NCI-H748 (cell line): ENCODE results near the gene ARID3B.
A peak's percentile ranks its signal among the peaks of the same experiment; 100 is the strongest.

Experiments used
- DNase-seq: peaks from one replicate; lab custom pipeline; 2025; ENCODE audit not compliant: unreplicated experiment; lab: John Stamatoyannopoulos, UW

Gene ARID3B

DNA sequence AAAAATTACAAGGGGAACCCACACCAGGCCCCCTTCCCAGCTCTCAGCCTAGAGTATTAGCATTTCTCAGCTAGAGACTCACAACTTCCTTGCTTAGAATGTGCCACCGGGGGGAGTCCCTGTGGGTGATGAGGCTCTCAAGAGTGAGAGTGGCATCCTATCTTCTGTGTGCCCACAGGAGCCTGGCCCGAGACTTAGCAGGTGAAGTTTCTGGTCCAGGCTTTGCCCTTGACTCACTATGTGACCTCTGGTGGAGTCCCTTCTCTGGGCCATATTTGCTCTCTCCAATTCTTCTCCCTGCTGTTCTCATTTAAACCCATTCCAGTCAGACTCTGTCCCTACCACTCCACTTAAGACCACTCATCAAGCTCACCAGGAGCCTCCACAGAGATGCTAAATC lies 92.8 kb downstream of the ARID3B start:
- no peak for DNase-seq

DNA sequence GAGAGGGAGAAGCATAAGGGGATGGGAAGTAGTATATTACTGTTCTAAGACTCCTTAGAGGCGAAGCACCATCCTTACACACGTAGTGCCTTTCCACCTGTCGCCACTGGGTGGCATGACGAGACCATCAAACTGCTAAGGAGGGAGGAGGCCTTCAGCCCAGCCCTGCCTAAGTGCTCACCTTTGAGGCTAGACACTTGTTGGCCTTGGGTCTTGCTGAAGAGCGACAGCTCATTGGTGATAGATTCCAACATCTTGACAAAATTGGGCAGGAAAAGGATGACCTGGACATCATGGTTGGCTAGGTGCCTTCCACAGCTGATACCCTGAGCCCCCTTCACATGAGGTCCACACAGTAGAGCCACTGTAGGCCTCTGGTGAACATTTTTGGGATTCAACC lies 94.2 kb downstream of the ARID3B start:
- peak; percentile 44 for DNase-seq

DNA sequence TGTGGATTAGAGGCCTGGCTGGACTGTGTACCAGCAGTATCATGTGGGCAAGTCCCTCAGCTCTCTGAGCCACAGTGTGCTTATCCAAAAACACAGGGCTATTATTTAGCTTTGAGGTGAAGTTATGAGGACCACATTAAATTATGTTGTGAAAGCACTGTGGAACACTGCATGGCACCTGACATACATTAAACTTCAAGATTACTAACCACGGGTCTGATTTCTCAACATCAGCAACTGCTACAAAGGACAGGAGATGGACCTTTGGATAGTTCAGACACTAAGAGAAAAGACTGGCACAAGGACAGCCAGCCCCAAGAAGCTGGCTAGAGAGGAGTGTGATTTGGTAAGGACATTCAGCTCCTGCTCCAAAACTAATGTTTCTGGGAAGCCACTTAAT lies 96.0 kb downstream of the ARID3B start:
- DNase-seq, result no peak

DNA sequence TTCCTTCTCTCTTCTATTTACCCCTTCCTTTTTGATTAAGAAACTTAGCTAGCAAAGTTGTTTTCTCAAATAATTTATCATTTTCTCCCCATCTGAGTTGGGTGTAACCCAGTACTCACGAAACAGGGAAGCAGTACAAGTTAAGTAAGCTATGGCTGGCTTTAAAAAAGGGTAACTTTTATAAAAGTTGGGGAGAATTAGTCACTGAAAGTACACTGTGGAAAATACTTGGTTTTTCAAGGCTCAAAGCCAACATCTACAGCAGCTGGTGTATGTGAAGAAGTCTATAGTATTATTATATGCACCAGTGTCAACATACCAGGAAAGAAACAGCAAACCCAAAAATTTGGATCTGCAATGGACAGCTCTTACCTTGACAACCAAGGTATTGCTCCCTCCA lies 100.1 kb downstream of the ARID3B start:
- DNase-seq, result no peak

DNA sequence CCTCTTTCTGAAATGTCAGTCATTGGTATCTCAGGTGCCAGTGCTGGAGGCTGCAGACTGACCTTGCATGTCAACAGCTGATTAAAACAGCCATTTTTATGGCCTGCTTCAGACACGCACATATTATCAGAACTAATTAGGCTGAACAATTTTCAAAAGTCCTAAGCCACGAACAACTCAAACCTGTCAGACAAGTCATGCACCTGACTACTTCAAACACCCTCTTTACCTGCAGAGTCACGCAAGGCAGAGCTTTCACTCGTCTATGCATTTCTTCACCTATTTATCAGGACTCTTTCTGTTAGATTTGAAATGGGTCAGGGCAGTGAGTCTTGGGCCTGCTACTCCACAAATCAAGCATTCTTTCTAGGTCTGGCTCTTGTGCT lies 101.3 kb downstream of the ARID3B start:
- peak; percentile 83 for DNase-seq

DNA sequence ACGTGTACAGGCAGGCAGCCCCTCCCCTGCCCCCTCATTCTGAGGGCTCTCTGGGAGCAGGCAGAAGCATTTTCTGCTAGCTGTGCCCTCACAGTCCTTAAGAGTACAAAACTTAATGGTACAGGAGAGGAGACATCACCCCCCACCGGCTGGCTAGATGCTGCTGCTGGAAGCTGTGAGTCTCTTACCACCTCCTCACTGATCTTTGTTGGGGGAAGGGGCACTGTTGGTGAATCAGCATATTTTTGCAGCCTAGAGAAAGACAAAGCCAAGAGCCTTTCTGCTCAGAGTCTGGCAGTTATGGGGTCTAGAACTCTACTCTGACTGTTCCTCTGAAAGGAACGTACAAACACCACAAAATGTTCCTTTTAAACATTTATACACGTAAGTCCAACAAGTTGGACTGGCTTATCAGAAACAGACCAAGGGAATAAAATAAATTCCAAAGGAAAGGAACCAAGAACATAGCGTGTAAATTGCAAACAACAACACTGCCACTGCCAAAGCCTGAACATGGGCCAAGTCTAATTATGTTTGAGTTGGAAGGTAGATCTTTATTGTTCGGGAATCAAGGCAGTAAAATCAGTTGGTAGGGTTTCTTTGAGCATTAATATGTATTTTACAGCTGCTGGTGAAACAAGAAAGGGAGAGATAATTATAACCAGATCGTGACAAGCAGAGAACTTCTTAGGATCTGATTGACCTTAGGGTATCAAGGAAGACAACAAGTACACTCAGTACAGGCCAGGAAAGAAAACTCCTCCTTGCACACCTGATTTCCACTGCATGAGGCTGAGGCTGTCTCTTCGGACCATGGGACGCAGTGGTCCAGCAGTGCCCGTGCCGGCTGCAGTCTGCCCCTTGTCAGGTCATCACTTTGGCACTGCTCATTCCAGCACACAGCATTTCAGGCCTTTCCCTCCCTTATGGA lies 102.0 kb downstream of the ARID3B start:
- peak; percentile 12 for DNase-seq

DNA sequence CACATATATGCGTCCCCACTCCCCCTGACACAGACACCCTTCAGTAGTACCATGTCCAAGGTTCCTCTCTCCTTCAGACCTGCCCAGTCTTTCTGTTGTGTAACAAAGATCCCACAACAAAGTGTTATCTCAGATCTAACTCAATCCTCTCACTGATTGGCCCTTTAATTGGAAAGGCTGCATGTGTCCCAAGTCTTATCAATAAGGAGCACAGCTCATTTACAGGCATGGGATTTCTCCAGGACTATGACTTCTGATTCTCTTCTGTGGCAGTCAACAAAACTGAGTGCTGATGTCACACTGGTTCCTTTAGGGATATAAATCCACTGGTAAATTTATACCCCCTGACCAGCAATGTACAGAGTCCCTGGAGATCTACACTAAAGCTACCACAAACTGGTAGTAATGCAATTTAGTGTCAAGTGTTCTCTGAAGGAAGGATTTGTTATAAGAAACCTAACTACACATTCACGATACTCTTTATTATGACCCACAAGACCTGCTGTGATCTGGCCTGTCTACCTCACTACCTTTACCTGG lies 102.7 kb downstream of the ARID3B start:
- DNase-seq, result no peak

DNA sequence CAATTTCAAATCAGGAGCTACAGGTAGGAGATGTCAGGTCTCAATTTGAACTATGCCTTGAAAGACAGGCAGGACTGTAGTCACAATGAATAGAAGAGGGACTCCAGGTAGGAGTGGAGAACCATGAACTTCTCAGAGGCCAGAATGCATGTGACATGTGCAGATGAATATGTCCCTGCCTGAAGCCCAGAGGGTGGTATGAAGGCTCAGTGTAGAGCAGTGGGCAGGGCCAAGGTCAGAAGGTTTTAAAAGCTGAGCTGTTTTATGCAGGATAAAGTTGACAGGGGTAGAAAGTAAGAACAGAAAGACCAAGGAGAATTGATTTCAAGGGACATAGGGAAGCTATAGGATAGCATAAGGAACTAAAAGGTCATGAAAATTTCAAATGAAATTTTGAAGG lies 105.5 kb downstream of the ARID3B start:
- no peak for DNase-seq
